T-helper 1 cell (primary cell): Measurements from ENCODE around the gene CEACAM1.
A peak's percentile ranks its signal among the peaks of the same experiment; 100 is the strongest.
"Not testable (repeated sequence)": the region's sequence is repeated elsewhere in the genome, so short reads cannot be mapped to it uniquely, and the experiment has no call there.

ENCODE experiments used
- DNase-seq, 5 donors: peaks; one replicate each; pipeline ENCODE4 v3.0.0-alpha.2; 2012 to 2020

CEACAM1 gene

GRCh38 chr19:42547929-42548328, 19.6 kb upstream of the CEACAM1 start:
- no peak for DNase-seq

DNA sequence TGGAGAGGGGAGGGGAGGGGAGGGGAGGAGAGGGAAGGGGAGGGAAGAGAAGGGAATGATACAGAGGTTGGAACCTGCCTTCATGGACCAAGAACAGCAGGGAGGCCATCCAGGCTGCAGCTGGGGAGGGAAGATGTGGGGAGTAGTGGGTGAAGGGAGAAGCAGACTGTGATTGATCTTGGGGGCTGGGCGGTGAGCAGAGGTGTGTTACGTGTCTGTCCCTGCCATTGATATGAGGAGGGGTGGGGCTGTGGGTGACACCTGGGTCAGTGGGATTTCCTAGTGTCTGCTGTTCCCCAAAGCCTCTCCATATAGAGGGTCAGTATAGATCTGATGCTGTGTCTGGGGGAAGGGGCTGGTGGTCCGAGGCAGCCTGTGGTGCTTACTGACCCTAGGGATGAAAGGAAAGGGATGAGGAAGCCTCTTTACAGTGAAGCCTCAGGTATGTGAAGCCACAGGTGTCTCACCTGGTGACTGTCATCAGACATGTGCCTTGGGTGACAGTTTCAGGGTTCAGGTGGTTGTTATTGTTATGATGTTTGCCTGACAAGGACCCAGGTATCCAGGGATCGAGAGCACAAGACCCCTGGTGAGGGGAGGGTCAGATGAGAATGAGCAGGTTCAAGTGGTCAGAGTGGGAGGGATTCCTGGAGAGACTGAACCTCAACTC, 18.7 kb upstream of the CEACAM1 start:
- no peak for DNase-seq

DNA sequence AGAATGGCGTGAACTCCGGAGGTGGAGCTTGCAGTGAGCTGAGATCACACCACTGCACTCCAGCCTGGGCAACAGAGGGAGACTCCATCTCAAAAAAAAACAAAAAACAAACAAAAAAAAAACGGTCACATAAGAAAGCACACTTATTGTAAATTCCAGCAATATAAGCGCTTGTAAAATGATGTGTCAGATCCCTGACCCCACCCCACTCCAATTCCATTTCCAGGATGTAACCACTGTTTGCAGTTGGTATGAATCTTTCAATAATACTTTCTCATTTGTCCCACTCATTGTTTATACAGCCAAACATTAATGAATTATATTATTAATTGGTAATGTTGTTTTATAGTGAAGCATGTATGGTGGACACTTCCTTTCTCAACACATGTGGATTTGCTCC, 15.9 kb upstream of the CEACAM1 start:
- no peak for DNase-seq

GRCh38 chr19:42542791-42543190, 14.5 kb upstream of the CEACAM1 start:
- no peak for DNase-seq

- DNase-seq: no peak
Observed at GRCh38 chr19:42540071-42540553, 11.8 kb upstream of the CEACAM1 start.

DNA sequence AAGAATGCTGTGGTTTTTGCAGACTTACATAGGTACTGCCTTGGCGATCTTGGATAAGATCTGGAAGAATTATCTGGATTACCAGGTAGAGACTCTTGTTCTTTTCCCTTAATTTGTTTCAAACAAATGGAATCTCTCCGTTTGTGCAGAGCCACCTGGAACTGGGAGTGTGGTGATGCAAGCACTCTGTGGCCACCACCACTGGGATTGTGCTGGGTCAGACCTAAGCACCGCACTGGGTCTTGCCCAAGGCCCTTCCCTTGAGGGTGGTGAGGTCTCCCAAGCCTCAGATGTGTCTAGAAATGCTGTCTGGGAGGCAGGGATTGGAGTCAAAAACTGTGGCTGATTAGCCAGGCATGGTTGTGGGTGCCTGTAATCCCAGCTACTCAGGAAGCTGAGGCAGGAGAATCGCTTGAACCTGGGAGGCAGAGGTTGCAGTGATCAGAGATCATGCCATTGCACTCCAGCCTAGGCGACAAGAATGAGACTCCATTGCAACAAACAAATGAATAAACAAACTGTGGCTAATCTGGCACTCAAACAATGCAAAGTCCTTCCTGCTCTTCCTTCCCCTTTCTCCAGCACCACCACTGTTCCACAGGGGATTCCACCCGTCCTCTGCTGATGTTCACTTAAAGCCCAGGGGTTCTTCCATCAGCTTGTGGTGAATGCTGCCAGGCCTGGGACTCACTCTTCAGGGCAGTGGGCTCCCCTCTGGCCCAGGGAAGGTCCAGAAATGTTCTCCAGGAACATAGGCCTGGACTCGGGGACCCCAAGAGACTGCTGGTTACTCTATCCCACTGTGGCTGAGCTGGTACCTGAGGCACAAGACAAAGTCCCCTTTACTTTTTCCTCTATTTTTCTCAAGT, 10.8 kb upstream of the CEACAM1 start:
- DNase-seq: no peak

- DNase-seq: not testable (repeated sequence)
Observed at GRCh38 chr19:42535276-42535675, 7.0 kb upstream of the CEACAM1 start.

DNA sequence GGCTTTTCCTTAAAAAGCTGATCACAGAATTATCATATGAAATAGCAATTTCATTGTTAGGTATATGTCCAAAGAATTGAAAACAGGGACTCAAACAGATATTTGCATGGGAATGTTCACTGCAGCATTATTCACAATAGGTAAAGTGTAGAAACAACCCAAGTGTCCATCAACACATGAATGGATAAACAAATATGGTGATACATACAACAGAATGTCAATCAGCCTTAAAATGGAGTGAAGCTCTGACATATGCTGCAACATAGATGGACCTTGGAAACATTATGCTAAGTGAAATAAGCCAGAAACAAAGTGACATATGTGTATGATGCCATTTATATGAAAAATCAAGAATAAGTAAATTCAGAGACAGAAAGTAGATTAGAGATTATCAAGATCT, 6.1 kb upstream of the CEACAM1 start:
- no peak for DNase-seq

DNA sequence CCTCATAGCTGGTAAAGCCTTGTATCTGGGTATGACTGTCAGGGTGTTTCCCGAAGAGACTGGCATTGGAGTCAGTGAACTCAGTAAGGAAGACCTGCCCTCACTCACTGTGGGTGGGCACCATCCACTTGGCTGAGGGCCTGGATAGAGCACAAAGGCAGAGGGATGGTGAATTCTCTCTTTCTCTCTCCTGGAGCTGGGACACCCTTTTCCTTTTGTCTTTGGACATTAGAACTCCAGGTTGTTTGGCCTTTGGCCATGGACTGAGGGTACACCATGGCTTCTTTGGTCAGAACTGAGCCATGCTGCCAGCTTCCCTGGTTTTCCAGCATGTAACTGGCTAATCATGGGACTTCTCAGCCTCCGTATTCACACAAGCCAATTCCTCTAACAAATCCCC, 4.6 kb upstream of the CEACAM1 start:
- DNase-seq: no peak

DNA sequence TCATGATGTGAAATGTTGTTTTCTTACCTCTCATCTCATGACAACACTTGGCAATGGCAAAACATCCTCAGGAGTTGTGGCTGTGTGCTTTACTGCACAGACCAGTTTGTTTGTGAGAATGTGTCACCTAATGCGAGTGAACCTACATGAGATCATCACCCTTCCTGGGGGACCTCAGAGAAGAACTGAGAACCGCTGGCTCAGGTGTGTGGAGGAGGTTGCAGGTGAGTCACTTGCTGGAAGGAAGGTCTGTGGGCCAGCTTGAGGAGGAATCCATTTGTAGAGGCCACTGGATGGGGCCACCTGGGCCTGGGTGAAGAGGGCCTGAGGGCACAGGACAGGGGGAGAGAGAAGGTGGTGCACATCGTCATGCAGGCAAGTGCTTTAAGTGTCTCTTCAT, 3.0 kb upstream of the CEACAM1 start:
- DNase-seq: no peak

- DNase-seq: peak; percentile 27 to 78 (median 53)
Observed at GRCh38 chr19:42529248-42529764, 1.0 kb upstream of the CEACAM1 start.

GRCh38 chr19:42524943-42525342, 3.3 kb downstream of the CEACAM1 start:
- no peak for DNase-seq

DNA sequence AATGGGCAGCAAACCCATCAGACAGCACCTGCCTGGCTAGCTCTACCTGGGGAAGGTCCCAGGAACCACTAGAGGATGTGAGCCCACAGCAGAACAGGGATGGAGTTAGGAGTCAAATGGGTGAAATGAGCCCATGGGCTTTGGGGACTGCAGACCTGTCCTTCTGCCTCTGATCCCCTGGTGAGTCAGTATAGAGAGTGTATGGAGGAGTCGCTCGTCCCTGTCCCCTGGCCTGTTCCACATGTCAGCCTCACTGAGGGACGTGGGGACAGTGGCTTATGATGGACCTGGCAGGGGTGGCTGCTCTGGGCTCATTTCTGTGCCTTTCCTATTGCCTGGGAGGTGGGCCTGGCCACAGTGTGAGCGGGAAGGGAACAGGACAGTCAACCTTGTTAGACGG, 4.0 kb downstream of the CEACAM1 start:
- DNase-seq: no peak

DNA sequence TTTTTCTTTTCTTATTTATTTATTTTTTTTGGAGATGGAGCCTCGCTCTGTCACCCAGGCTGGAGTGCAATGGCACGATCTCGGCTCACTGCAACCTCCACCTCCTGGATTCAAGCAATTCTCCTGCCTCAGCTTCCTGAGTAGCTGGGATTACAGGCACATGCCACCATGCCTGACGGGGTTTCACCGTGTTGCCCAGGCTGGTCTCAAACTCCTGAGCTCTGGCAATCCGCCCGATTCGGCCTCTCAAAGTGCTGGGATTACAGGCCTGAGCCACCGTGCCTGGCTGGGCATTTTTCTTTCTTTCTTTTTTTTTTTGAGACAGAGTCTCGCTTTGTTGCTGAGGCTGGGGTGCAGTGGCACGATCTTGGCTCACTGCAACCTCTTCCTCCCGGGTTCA, 6.0 kb downstream of the CEACAM1 start:
- DNase-seq: not testable (repeated sequence)

- DNase-seq: no peak
Observed at GRCh38 chr19:42521346-42522030, 6.8 kb downstream of the CEACAM1 start.

DNA sequence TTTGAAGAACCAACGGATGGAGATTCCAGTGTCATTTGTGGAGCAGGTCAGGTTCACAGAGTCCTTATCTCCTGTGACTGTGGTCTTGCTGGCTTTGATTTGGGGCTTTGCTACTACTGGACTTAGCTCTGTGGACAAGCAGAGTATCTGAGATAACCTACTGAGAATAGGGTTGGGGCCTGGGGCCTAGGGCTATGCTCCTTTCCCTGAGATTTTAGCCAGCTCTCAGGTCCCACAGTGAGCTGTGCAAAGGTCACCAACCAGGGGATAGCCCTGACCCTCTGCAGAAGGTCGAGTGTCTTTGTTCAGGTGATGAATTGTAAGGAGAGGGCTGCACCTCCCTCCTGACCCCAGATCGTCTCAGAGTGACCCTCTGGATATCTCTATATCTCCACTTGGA, 9.2 kb downstream of the CEACAM1 start:
- no peak for DNase-seq

DNA sequence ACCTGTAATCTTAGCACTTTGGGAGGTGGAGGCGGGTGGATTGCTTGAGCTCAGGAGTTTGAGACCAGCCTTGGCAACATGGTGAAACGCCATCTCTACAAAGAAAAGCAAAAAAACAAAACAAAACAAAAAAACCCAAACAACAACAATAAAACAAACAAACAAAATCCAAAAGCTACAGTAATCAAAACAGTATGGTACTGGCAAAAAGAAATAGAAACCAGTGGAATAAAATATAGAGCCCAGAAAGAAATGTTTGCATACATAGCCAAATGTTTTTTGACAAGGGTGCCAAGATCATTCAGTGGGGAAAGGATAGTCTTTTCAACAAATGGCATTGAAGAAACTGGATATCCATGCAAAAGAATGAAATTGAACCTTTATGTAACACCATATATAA, 11.5 kb downstream of the CEACAM1 start:
- no peak for DNase-seq

DNA sequence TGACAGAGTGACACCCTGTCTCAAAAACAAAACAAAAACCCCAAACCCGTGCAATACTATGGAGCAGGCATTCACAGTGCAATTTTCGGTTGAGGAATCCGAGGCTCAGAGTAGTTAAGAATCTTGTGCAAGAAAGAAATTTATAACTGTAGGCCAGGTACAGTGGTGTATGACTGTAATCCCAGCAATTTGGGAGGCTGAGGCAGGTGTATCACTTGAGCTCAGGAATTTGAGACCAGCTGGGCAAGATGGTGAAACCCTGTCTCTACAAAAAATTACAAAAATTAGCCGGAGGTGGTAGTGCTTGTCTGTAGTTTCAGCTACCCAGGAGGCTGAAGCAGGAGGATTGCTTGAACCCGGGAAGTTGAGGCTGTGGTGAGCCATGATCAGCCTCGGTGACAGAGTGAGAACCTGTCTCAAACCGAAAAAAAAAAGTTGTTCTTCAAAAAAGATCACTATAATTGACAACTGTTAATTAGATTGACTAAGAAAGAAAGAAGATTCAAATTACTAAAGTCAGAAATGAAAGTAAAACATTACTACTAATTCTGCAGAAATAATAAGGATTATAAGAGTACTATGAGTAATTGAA, 12.9 kb downstream of the CEACAM1 start:
- DNase-seq: no peak

DNA sequence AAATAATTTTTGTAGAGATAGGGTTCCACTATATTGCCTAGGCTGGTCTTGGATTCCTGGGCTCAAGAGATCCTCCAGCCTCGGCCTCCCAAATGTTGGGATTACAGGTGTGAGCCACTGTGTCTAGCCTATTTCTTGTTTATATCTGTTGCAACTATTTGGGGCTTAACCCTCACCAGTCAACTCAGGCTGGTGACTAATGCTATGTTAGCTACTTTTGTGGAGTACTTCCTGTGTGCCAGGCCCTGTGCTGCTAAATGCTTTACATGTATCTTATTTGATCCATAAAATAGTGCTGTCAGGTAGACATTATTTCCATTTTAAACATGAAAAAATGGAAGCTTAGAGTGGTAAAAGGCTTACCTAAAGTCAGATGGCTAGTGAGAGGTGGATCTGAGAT, 13.8 kb downstream of the CEACAM1 start:
- DNase-seq: peak in 1 of 5 donors; percentile 46

DNA sequence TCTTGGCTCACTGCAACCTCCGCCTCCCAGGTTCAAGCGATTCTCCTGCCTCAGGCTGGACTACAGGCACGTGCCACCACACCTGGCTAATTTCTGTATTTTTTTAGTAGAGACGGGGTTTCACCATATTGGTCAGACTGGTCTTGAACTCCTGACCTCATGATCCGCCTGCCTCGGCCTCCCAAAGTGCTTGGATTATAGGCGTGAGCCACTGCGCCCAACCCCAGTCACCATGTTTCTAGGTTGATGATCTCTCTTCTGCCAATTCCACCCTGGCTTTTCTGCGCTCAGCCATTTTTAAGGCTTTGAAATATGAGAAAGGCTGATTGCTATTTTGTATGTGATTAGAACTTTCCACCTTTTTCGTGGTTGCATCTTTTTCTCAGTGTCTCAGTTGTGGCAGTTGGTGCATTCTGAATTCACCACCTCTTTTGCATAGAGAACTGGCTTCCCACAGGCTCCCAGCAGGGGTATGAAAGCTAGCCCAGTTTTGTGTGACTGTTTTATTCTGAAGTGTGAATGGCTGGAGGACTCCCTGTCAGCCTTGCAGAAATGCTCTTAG, 15.5 kb downstream of the CEACAM1 start:
- DNase-seq: no peak

GRCh38 chr19:42512130-42512636, 16.1 kb downstream of the CEACAM1 start:
- no peak for DNase-seq

DNA sequence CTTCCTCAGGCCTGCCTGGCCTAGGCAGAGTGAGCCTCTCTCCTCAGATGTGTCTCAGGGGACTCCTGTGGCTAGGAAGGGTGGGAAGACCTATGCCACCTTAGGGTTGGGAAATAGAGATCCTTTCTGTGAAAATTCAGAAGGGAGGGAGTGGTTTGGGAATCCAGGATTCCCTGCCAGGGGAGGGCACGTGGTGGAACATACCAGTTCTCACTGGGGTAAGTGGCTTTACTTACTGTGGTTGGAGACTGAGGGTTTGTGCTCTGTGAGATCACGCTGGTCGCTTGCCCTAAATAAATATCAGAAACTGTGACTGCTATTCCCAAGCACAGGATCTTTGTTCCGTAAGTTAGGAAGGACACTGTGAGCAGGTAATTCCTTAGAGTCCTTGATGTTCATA, 16.9 kb downstream of the CEACAM1 start:
- no peak for DNase-seq
